ENCODE data around the gene ANO3.

DNA sequence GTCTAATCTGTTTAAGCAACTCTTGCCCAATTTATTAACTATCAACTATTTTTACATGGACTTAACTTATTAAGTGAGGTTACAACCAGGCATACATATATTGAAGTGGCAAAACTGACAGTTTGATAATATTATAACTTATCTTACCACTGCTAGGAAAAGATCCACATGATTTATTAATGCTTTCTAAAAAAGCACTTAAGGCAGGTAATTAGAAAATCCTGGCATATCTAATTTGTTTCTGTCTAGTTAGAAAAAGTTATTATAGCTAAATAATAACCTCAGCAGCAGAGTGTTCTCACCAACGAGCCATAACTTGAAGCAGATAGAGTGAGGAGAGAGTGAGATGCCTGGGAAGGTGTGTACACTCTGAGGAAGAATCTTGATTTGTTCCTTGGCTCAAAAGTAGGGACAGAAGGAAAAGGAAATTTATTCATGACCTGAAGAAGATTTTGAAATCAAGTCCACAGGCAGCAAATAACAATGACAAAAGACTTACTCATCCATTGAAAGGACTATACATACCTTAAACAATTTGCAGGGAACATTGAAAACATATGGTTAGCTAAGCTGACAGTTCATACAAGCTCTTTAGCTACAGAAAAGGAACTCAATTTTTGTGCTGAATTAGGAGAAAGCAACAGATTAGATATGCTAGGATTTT lies 247.2 kb downstream of the ANO3 start:
- TF ChIP-seq, protein P1, sequence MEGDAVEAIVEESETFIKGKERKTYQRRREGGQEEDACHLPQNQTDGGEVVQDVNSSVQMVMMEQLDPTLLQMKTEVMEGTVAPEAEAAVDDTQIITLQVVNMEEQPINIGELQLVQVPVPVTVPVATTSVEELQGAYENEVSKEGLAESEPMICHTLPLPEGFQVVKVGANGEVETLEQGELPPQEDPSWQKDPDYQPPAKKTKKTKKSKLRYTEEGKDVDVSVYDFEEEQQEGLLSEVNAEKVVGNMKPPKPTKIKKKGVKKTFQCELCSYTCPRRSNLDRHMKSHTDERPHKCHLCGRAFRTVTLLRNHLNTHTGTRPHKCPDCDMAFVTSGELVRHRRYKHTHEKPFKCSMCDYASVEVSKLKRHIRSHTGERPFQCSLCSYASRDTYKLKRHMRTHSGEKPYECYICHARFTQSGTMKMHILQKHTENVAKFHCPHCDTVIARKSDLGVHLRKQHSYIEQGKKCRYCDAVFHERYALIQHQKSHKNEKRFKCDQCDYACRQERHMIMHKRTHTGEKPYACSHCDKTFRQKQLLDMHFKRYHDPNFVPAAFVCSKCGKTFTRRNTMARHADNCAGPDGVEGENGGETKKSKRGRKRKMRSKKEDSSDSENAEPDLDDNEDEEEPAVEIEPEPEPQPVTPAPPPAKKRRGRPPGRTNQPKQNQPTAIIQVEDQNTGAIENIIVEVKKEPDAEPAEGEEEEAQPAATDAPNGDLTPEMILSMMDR (IDR thresholded peaks at IDR 0.05; ENCODE audit: low read depth, low read length, missing input control): no peak
- TF ChIP-seq, protein P2, sequence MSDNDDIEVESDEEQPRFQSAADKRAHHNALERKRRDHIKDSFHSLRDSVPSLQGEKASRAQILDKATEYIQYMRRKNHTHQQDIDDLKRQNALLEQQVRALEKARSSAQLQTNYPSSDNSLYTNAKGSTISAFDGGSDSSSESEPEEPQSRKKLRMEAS (IDR thresholded peaks at IDR 0.05): no peak
- TF ChIP-seq FOXA1 (IDR thresholded peaks at IDR 0.05): no peak
- TF ChIP-seq EGR1 (IDR thresholded peaks at IDR 0.05; ENCODE audit: low read depth in 2 of 2): no peak
- no peak for TF ChIP-seq TAF1 (conservative IDR thresholded peaks at IDR 0.05)
- TF ChIP-seq RAD21 (IDR thresholded peaks at IDR 0.05): no peak
- TF ChIP-seq, protein P3, sequence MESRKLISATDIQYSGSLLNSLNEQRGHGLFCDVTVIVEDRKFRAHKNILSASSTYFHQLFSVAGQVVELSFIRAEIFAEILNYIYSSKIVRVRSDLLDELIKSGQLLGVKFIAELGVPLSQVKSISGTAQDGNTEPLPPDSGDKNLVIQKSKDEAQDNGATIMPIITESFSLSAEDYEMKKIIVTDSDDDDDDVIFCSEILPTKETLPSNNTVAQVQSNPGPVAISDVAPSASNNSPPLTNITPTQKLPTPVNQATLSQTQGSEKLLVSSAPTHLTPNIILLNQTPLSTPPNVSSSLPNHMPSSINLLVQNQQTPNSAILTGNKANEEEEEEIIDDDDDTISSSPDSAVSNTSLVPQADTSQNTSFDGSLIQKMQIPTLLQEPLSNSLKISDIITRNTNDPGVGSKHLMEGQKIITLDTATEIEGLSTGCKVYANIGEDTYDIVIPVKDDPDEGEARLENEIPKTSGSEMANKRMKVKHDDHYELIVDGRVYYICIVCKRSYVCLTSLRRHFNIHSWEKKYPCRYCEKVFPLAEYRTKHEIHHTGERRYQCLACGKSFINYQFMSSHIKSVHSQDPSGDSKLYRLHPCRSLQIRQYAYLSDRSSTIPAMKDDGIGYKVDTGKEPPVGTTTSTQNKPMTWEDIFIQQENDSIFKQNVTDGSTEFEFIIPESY (IDR thresholded peaks at IDR 0.05): no peak
- TF ChIP-seq FOXA2 (IDR thresholded peaks at IDR 0.05): no peak
- no peak for TF ChIP-seq JUND (IDR thresholded peaks at IDR 0.05)
- no peak for TF ChIP-seq YY1 (IDR thresholded peaks at IDR 0.05)
- TF ChIP-seq, protein P4, sequence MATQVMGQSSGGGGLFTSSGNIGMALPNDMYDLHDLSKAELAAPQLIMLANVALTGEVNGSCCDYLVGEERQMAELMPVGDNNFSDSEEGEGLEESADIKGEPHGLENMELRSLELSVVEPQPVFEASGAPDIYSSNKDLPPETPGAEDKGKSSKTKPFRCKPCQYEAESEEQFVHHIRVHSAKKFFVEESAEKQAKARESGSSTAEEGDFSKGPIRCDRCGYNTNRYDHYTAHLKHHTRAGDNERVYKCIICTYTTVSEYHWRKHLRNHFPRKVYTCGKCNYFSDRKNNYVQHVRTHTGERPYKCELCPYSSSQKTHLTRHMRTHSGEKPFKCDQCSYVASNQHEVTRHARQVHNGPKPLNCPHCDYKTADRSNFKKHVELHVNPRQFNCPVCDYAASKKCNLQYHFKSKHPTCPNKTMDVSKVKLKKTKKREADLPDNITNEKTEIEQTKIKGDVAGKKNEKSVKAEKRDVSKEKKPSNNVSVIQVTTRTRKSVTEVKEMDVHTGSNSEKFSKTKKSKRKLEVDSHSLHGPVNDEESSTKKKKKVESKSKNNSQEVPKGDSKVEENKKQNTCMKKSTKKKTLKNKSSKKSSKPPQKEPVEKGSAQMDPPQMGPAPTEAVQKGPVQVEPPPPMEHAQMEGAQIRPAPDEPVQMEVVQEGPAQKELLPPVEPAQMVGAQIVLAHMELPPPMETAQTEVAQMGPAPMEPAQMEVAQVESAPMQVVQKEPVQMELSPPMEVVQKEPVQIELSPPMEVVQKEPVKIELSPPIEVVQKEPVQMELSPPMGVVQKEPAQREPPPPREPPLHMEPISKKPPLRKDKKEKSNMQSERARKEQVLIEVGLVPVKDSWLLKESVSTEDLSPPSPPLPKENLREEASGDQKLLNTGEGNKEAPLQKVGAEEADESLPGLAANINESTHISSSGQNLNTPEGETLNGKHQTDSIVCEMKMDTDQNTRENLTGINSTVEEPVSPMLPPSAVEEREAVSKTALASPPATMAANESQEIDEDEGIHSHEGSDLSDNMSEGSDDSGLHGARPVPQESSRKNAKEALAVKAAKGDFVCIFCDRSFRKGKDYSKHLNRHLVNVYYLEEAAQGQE (IDR thresholded peaks at IDR 0.05): no peak
- TF ChIP-seq, protein P5, sequence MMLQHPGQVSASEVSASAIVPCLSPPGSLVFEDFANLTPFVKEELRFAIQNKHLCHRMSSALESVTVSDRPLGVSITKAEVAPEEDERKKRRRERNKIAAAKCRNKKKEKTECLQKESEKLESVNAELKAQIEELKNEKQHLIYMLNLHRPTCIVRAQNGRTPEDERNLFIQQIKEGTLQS (IDR thresholded peaks at IDR 0.05): no peak
